Neuronal stem cell (in vitro differentiated cells): ENCODE results near the gene ASCC1.

ENCODE experiments used
- DNase-seq: peaks from one replicate; pipeline ENCODE4 v3.0.0-alpha.2; 2013; ENCODE audit warnings: low spot score
- H2AFZ ChIP-seq: one replicate; pipeline ENCODE4 v1.6.1; 2013; ENCODE audit warnings: mild to moderate bottlenecking, low read length, inconsistent platforms
- H2AK5ac ChIP-seq: 2 replicates; pipeline ENCODE4 v1.6.1; 2013; ENCODE audit warnings: low read depth, mild to moderate bottlenecking, inconsistent platforms, low read length, moderate library complexity, mixed read lengths
- H2BK120ac ChIP-seq: 2 replicates; pipeline ENCODE4 v1.6.1; 2013; ENCODE audit warnings: low read depth, mild to moderate bottlenecking, inconsistent platforms, low read length, moderate library complexity, mixed read lengths
- H2BK12ac ChIP-seq: one replicate; pipeline ENCODE4 v1.6.1; 2013; ENCODE audit warnings: low read length, inconsistent platforms
- H2BK15ac ChIP-seq: 2 replicates; pipeline ENCODE4 v1.6.1; 2013; ENCODE audit warnings: mild to moderate bottlenecking, low read length, inconsistent platforms, mixed read lengths
- H2BK5ac ChIP-seq: one replicate; pipeline ENCODE4 v1.6.1; 2013; ENCODE audit warnings: inconsistent platforms, mild to moderate bottlenecking, low read length, moderate library complexity
- H3K14ac ChIP-seq: one replicate; pipeline ENCODE4 v1.6.1; 2013; ENCODE audit warnings: low read length, inconsistent platforms
- H3K18ac ChIP-seq: 2 replicates; pipeline ENCODE4 v1.6.1; 2013; ENCODE audit warnings: low read length, inconsistent platforms
- H3K23ac ChIP-seq: 2 replicates; pipeline ENCODE4 v1.6.1; 2013; ENCODE audit warnings: low read depth, mild to moderate bottlenecking, mixed read lengths, low read length, inconsistent platforms; ENCODE audit not compliant: poor library complexity
- H3K27ac ChIP-seq: replicated peaks from 3 replicates; pipeline ENCODE4 v1.5.1; 2013; ENCODE audit warnings: low read length, inconsistent platforms
- H3K27me3 ChIP-seq, 3 experiments: 2 replicates each; pipeline ENCODE4 v1.6.1; 2013; ENCODE audit warnings: low read length in 3 of 3, mild to moderate bottlenecking in 2 of 3, inconsistent platforms in 1 of 3, low read depth in 1 of 3, mixed read lengths in 1 of 3, moderate library complexity in 1 of 3; ENCODE audit not compliant: control insufficient read depth in 3 of 3, insufficient read depth in 3 of 3
- H3K36me3 ChIP-seq, 2 donors: replicated peaks in 1 of 2; 2 replicates each; pipeline ENCODE4 v1.6.1; 2013; ENCODE audit warnings: low read length in 2 of 2; ENCODE audit not compliant: control insufficient read depth in 2 of 2, insufficient read depth in 2 of 2
- H3K4ac ChIP-seq: 2 replicates; pipeline ENCODE4 v1.6.1; 2013; ENCODE audit warnings: inconsistent platforms, mild to moderate bottlenecking, low read length, moderate library complexity
- H3K4me1 ChIP-seq, 2 donors: 1 replicate in 1 of 2; 2 replicates in 1 of 2; pipeline ENCODE4 v1.6.1; 2013; ENCODE audit warnings: low read length in 2 of 2, low read depth in 1 of 2; ENCODE audit not compliant: control insufficient read depth in 2 of 2, insufficient read depth in 1 of 2
- H3K4me2 ChIP-seq: one replicate; pipeline ENCODE4 v1.6.1; 2013; ENCODE audit warnings: mild to moderate bottlenecking, low read length, inconsistent platforms; ENCODE audit not compliant: insufficient read depth, poor library complexity, severe bottlenecking
- H3K4me3 ChIP-seq, 2 donors: 2 replicates each; pipeline ENCODE4 v1.5.1; 2013; ENCODE audit warnings: low read length in 2 of 2, mild to moderate bottlenecking in 2 of 2, inconsistent platforms in 1 of 2, moderate library complexity in 1 of 2
- H3K79me1 ChIP-seq: one replicate; pipeline ENCODE4 v1.6.1; 2013; ENCODE audit warnings: low read depth, mild to moderate bottlenecking, inconsistent platforms, low read length, moderate library complexity
- H3K9ac ChIP-seq: one replicate; pipeline ENCODE4 v1.6.1; 2013; ENCODE audit warnings: mild to moderate bottlenecking, low read depth, low read length, inconsistent platforms; ENCODE audit not compliant: poor library complexity
- H3K9me3 ChIP-seq, 2 donors: replicated peaks in 1 of 2; 2 replicates each; pipeline versions ENCODE3 to v1.6.1; 2013; ENCODE audit warnings: low read length in 2 of 2, mild to moderate bottlenecking in 2 of 2, inconsistent platforms in 1 of 2, low read depth in 1 of 2, mixed read lengths in 1 of 2, moderate library complexity in 1 of 2; ENCODE audit not compliant: control insufficient read depth in 2 of 2, insufficient read depth in 1 of 2
- H4K8ac ChIP-seq: one replicate; pipeline ENCODE4 v1.6.1; 2013; ENCODE audit warnings: low read depth, mild to moderate bottlenecking, inconsistent platforms, low read length, moderate library complexity
- H4K91ac ChIP-seq: one replicate; pipeline ENCODE4 v1.6.1; 2013; ENCODE audit warnings: low read length, low read depth, mild to moderate bottlenecking, inconsistent platforms; ENCODE audit not compliant: poor library complexity
- WGBS, 2 donors: extraction: QIAGEN DNeasy Blood & Tissue Kit; methylation state at CpG; one replicate each; pipeline ENCODE4 v1.1.7; 2013; ENCODE audit warnings: missing lambda C conversion rate in 2 of 2, mixed read lengths in 1 of 2; ENCODE audit not compliant: insufficient read length in 2 of 2, insufficient replicate concordance in 1 of 2; ENCODE audit errors: extremely low coverage in 2 of 2; 5-methylcytosine and 5-hydroxymethylcytosine counted together

ASCC1 gene

DNA sequence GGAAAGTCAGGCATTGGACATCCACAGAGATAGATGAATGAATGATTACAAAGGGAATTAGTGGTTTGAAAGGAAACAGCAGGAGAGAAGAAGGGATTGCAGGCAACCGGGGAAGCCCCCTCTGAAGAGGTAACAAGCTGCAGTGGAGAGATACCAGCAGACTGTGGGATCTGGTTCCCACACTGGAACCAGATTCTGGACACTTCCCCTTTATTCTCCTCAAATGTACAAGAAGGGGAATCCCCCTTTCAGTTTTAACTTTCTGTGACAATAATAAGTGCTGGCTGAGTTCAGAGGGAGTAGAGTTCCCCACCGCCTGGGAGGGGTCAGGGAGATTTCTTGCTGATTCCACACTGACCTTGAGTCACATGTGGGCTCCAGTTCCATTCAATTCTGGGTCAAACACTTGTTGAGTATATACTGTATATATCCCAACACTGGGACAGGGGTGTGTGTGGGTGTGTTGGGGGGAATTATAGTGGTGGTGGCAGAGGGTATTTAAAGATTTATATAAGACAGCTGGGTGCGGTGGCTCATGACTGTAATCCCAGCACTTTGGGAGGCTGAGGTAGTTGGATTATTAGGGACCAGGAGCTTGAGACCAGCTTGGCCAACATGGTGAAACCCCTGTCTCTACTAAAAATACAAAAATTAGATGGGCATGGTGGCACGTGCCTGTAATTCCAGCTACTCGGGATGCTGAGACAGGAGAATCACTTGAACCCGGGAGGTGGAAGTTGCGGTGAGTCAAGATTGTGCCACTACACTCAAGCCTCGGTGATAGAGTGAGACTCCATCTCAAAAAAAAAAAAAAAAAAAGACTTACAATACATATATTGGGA is 41.2 kb upstream of the ASCC1 start:
- no peak overlapping the region for H4K8ac ChIP-seq
- H2AFZ ChIP-seq, result peak overlapping the region; percentile 14
- no peak overlapping the region for H4K91ac ChIP-seq
- H3K27ac ChIP-seq, result peak overlapping the region; percentile 45
- H3K27me3 ChIP-seq, result no peaks in the 10 kb centered on the region
- DNase-seq, result no peak
- no peak overlapping the region for H3K23ac ChIP-seq
- no peaks in the 10 kb centered on the region for H3K9me3 ChIP-seq
- no peak overlapping the region for H2BK5ac ChIP-seq
- H3K4me1 ChIP-seq, result peaks cover 31 to 36% of the 10 kb centered on the region in 2 donors
- WGBS, 2 donors, result no CpG with 5 or more reads among the region's 8 CpGs
- no peak overlapping the region for H3K9ac ChIP-seq
- H3K4ac ChIP-seq, result no peak overlapping the region
- no peak overlapping the region for H3K4me3 ChIP-seq
- H3K36me3 ChIP-seq, result no peaks in the 10 kb centered on the region
- H3K14ac ChIP-seq, result no peak overlapping the region
- no peak overlapping the region for H2BK120ac ChIP-seq
- H3K18ac ChIP-seq, result no peak overlapping the region
- no peak overlapping the region for H2AK5ac ChIP-seq
- no peak overlapping the region for H2BK12ac ChIP-seq
- H3K79me1 ChIP-seq, result no peaks in the 10 kb centered on the region
- no peak overlapping the region for H2BK15ac ChIP-seq
- no peak overlapping the region for H3K4me2 ChIP-seq

DNA sequence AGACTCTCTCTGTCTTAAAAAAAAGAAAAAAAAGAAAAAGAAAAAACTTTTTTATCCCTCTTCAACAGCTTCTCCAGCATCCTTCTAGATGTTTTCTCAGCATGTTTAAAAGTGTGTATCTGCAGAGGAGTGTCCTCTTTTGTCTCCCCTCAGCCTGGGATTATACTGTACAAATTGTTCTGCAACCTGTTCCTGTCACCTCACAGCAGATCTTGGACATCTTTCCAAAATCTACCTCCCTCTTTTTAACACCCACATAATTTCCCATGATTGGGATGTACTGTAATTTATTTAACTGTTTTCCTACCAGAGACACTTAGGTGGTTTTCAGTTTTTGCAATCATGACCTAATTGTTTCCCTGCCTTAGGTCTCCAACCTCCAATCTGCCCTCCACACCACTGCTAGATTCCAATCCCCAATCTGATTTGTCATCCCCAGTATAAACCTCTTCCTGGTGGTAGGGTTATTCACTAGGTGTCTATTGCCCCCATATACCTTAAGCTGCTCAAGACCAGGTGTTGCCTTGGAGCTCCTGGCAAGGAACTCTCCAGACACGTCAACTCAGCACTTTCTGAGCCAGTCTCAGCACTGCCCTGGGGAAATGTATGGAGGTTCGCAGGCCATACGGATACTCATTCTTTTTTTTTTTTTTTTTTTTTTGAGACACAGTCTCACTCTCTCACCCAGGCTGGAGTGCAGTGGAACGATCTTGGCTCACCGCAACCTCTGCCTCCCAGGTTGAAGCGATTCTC is 40.1 kb upstream of the ASCC1 start:
- Histone ChIP-seq H3K4me1 (peaks cover 23 to 28% of the 10 kb centered on the region in 2 donors), H2BK12ac (no peak overlapping the region), H3K9ac (no peak overlapping the region), H3K23ac (no peak overlapping the region), H3K79me1 (no peaks in the 10 kb centered on the region), H4K91ac (no peak overlapping the region), H2BK15ac (no peak overlapping the region), H3K4me2 (no peak overlapping the region), H3K27me3 (no peaks in the 10 kb centered on the region), H2AFZ (no peak overlapping the region), H3K4ac (no peak overlapping the region), H4K8ac (no peak overlapping the region), H3K36me3 (no peaks in the 10 kb centered on the region), H3K14ac (no peak overlapping the region), H3K27ac (peak overlapping the region; percentile 13), H3K4me3 (no peak overlapping the region), H3K9me3 (no peaks in the 10 kb centered on the region), H3K18ac (no peak overlapping the region), H2AK5ac (no peak overlapping the region), H2BK5ac (no peak overlapping the region), H2BK120ac (no peak overlapping the region)
- no CpG with 5 or more reads among the region's 6 CpGs for WGBS, 2 donors
- no peak for DNase-seq

DNA sequence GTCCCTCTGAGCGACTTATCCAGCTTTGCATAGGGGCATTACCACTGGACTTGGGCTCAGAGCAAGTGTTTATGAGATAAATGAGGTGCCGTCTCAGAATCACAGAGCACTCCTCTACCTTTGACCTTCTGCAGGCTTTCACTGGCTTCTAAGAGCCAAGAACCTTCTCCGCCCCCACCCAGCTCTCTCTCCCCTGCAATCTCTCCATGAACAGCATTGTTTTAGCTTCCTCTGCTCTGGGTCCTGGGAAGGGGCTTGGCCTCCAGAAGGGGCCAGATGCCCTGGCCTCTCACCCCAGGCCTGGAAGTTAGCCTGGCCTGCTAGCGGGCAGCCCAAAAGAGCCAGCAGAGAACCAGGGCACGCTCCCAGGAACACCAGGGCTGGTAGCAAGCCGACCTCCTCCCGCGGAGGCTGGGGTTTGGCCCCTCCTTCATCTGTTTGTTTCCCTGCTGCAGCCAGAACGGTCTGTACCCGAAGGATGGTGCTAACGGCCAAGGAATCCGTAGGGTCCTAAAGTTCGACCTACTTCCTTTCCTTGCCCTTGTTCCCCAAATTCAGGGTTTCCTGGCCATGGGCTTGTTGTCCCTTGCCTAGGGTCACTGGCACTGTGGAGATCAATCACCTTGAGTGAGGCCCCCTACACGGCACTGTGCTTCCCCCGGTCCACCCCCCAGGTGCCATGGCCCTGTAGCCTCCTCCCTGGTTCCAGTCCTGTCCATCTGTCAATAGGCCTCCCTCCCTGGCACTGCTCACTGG is 38.9 kb upstream of the ASCC1 start:
- Histone ChIP-seq H2BK12ac (no peak overlapping the region), H2BK5ac (peak overlapping the region; percentile 80), H3K4me3 (peak overlapping the region in 1 of 2 donors; percentile 42), H2AK5ac (peak overlapping the region; percentile 72), H2AFZ (peak overlapping the region; percentile 97), H3K4ac (no peak overlapping the region), H3K23ac (peak overlapping the region; percentile 30), H4K91ac (peak overlapping the region; percentile 90), H3K4me2 (peak overlapping the region; percentile 44), H3K27ac (peak overlapping the region; percentile 78), H3K9ac (peak overlapping the region; percentile 36), H3K27me3 (no peaks in the 10 kb centered on the region), H3K79me1 (no peaks in the 10 kb centered on the region), H3K9me3 (no peaks in the 10 kb centered on the region), H2BK15ac (peak overlapping the region; percentile 64), H4K8ac (no peak overlapping the region), H3K4me1 (peaks cover 19 to 23% of the 10 kb centered on the region in 2 donors), H3K18ac (peak overlapping the region; percentile 96), H3K14ac (no peak overlapping the region), H2BK120ac (peak overlapping the region; percentile 72), H3K36me3 (no peaks in the 10 kb centered on the region)
- peak; percentile 44 for DNase-seq
- WGBS, 2 donors, result no CpG with 5 or more reads among the region's 15 CpGs
